SK-N-SH (cell line): ENCODE measurements around the gene CFTR. TPM values are rescaled to one million over a fixed set of nuclear protein-coding genes. Genes with fewer than 3 reads are reported as not detected.

Source experiments
- CTCF ChIA-PET: fragments of 300-600, 350-600 bp; formaldehyde crosslinking; extraction: SDS; loops from one replicate; lab custom pipeline; 2021; lab: Yijun Ruan, JAX
- POLR2A ChIA-PET: fragments of 350-600 bp; sonication (Branson Sonifier 250); formaldehyde crosslinking; extraction: SDS; loops from one replicate; lab custom pipeline; 2020; ENCODE audit warnings: antibody characterized with exemption, inconsistent platforms; lab: Yijun Ruan, JAX
- DNase-seq: peaks from one replicate; pipeline ENCODE4 v3.0.0; 2012
- H2AFZ ChIP-seq: fragments of 200-600 bp; sonication (generic); 2 replicates; pipeline ENCODE4 v1.8.1; 2016; ENCODE audit warnings: antibody characterized with exemption, mild to moderate bottlenecking, low read depth
- H3F3A ChIP-seq: fragments of 200-600 bp; sonication (generic); replicated peaks from 2 replicates; pipeline ENCODE3; 2016; ENCODE audit warnings: antibody characterized with exemption, mild to moderate bottlenecking; ENCODE audit not compliant: insufficient read depth
- H3K27ac ChIP-seq, 2 experiments: fragments of 200-500 bp in 1 of 2; fragments of 200-600 bp in 1 of 2; sonication (Bioruptor generic) in 1 of 2; sonication (generic), shearing (Covaris generic) in 1 of 2; 2 replicates each; pipeline versions ENCODE4 v1.5.1 to v1.6.1; 2014 to 2016; ENCODE audit warnings: low read depth in 2 of 2, inconsistent platforms in 1 of 2, low read length in 1 of 2, mild to moderate bottlenecking in 1 of 2, mixed read lengths in 1 of 2
- H3K27me3 ChIP-seq: fragments of 200-600 bp; sonication (generic), shearing (Covaris generic); 2 replicates; pipeline ENCODE4 v1.6.1; 2016; ENCODE audit warnings: mixed run types; ENCODE audit not compliant: insufficient read depth
- H3K36me3 ChIP-seq, 2 experiments: fragments of 200-500 bp in 1 of 2; fragments of 200-600 bp in 1 of 2; sonication (Bioruptor generic) in 1 of 2; sonication (generic) in 1 of 2; replicated peaks in 1 of 2; 2 replicates each; pipeline versions ENCODE3 to v1.5.1; 2014 to 2016; ENCODE audit warnings: low read length in 1 of 2, mild to moderate bottlenecking in 1 of 2; ENCODE audit not compliant: insufficient read depth in 2 of 2, control insufficient read depth in 1 of 2
- H3K4me1 ChIP-seq, 2 experiments: fragments of 200-500 bp in 1 of 2; fragments of 200-600 bp in 1 of 2; sonication (Bioruptor generic) in 1 of 2; sonication (generic), shearing (Covaris generic) in 1 of 2; 2 replicates each; pipeline versions ENCODE4 v1.5.1 to v1.6.1; 2014 to 2016; ENCODE audit warnings: low read depth in 1 of 2, low read length in 1 of 2, mixed run types in 1 of 2; ENCODE audit not compliant: insufficient read depth in 2 of 2, control insufficient read depth in 1 of 2
- H3K4me2 ChIP-seq: fragments of 200-600 bp; sonication (generic), shearing (Covaris generic); 2 replicates; pipeline ENCODE4 v1.6.1; 2017; ENCODE audit warnings: mixed run types
- H3K4me3 ChIP-seq, 2 experiments: fragments of 200-500 bp in 1 of 2; fragments of 200-600 bp in 1 of 2; sonication (Bioruptor generic) in 1 of 2; sonication (generic), shearing (Covaris generic) in 1 of 2; 2 replicates each; pipeline versions ENCODE4 v1.5.1 to v1.8.1; 2014 to 2016; ENCODE audit warnings: low read depth in 2 of 2, inconsistent platforms in 1 of 2, low read length in 1 of 2, mild to moderate bottlenecking in 1 of 2, mixed read lengths in 1 of 2, moderate library complexity in 1 of 2
- H3K79me2 ChIP-seq: fragments of 200-600 bp; sonication (generic); 2 replicates; pipeline ENCODE4 v1.8.1; 2017; ENCODE audit warnings: mild to moderate bottlenecking; ENCODE audit not compliant: insufficient read depth
- H3K9ac ChIP-seq: fragments of 200-600 bp; sonication (generic); 2 replicates; pipeline ENCODE4 v1.6.1; 2017; ENCODE audit warnings: mixed run types
- H3K9me2 ChIP-seq: fragments of 200-600 bp; sonication (generic); 2 replicates; pipeline ENCODE4 v1.6.1; 2017; ENCODE audit warnings: mixed run types
- H3K9me3 ChIP-seq: fragments of 200-600 bp; sonication (generic); 2 replicates; pipeline ENCODE4 v1.6.1; 2017; ENCODE audit warnings: mixed run types, mild to moderate bottlenecking, moderate library complexity
- H4K20me1 ChIP-seq: fragments of 200-600 bp; sonication (generic); 2 replicates; pipeline ENCODE4 v1.6.1; 2017; ENCODE audit warnings: mild to moderate bottlenecking, mixed run types; ENCODE audit not compliant: insufficient read depth
- CHD2 ChIP-seq: fragments of 150-350 bp; IDR thresholded peaks from 2 replicates; pipeline ENCODE4 v1.6.1; 2018; ENCODE audit warnings: low read length; ENCODE audit not compliant: partially characterized antibody
- CTCF ChIP-seq: fragments of 200-600 bp; sonication (generic); IDR thresholded peaks from 2 replicates; pipeline ENCODE4 v1.6.1; 2017; ENCODE audit warnings: antibody characterized with exemption, mild to moderate bottlenecking, moderate library complexity
- FOSL2 ChIP-seq: IDR thresholded peaks from 2 replicates; pipeline ENCODE4 v1.4.0; 2012; ENCODE audit warnings: low read depth, mild to moderate bottlenecking, moderate library complexity, borderline replicate concordance
- FOXM1 ChIP-seq: IDR thresholded peaks from 2 replicates; pipeline ENCODE4 v1.4.0; 2012; ENCODE audit warnings: low read depth, mild to moderate bottlenecking
- GABPA ChIP-seq: IDR thresholded peaks from 2 replicates; pipeline ENCODE4 v1.4.0; 2012; ENCODE audit warnings: low read depth, mild to moderate bottlenecking
- IRF3 ChIP-seq: fragments of 150-350 bp; IDR thresholded peaks from 2 replicates; pipeline ENCODE4 v1.6.1; 2016; ENCODE audit warnings: mild to moderate bottlenecking, low read depth, low read length
- MXI1 ChIP-seq: IDR thresholded peaks from 2 replicates; pipeline ENCODE4 v1.6.1; 2012; ENCODE audit warnings: mild to moderate bottlenecking, low read depth, low read length, improper control_type of control experiment
- NFIC ChIP-seq: IDR thresholded peaks from 2 replicates; pipeline ENCODE4 v1.4.0; 2012; ENCODE audit warnings: borderline replicate concordance
- REST ChIP-seq: IDR thresholded peaks from 2 replicates; pipeline ENCODE4 v1.6.1; 2012; ENCODE audit warnings: mild to moderate bottlenecking, low read depth, low read length, moderate library complexity
- RXRA ChIP-seq: IDR thresholded peaks from 2 replicates; pipeline ENCODE4 v1.4.0; 2012; ENCODE audit warnings: low read depth, mild to moderate bottlenecking, borderline replicate concordance
- SIN3A ChIP-seq: IDR thresholded peaks from 2 replicates; pipeline ENCODE4 v1.6.1; 2012; ENCODE audit warnings: low read depth, mild to moderate bottlenecking, low read length, moderate library complexity, borderline replicate concordance
- USF1 ChIP-seq: IDR thresholded peaks from 2 replicates; pipeline ENCODE4 v1.4.0; 2012; ENCODE audit warnings: low read depth, borderline replicate concordance
- WGBS: methylation state at CpG from one replicate; pipeline ENCODE4 v1.1.6; 2017; ENCODE audit warnings: low lambda C conversion rate; 5-methylcytosine and 5-hydroxymethylcytosine counted together
- polyA plus RNA-seq, 3 experiments: library from polyadenylated mRNA; depleted of rRNA; stranded (reverse); fragments of >200 nt; gene quantifications; 2 replicates each; pipeline ENCODE4 v1.2.3, GENCODE V29; 2012

The CFTR gene
- polyA plus RNA-seq, 1 of the 3 experiments (the other 2 are of a cell fraction) = not detected

GRCh38 chr7:117567781-117568180, 88.0 kb downstream of the CFTR start:
- 6% methylated on average over 1 of the region's 1 CpG for WGBS

GRCh38 chr7:117572856-117573620, 93.2 kb downstream of the CFTR start:
- CTCF ChIA-PET = interaction anchor here (1.0 kb wide), 1 partner anchor 10 kb away, joined by 3 read pairs; no protein-coding TSS in a partner anchor

More at GRCh38 chr7:117567781-117568180, 88.0 kb downstream of the CFTR start:
- POLR2A ChIA-PET = no interaction called here
- Histone ChIP-seq H3K4me2 (no peak overlapping the region), H3K27ac (no peak overlapping the region), H3K4me3 (no peak overlapping the region), H3K27me3 (no peaks in the 10 kb centered on the region), H3K36me3 (no peaks in the 10 kb centered on the region), H3K9me3 (no peaks in the 10 kb centered on the region), H3K9ac (no peak overlapping the region), H3F3A (no peaks in the 10 kb centered on the region), H3K79me2 (no peaks in the 10 kb centered on the region), H2AFZ (no peak overlapping the region), H3K4me1 (no peaks in the 10 kb centered on the region), H3K9me2 (no peaks in the 10 kb centered on the region), H4K20me1 (no peaks in the 10 kb centered on the region)
- CTCF ChIA-PET = interaction anchor here (1.2 kb wide), 1 partner anchor 14 kb away, joined by 3 read pairs; no protein-coding TSS in a partner anchor
- TF ChIP-seq RXRA = no peak
- TF ChIP-seq MXI1 = no peak
- no peak for TF ChIP-seq GABPA
- no peak for TF ChIP-seq SIN3A
- no peak for TF ChIP-seq FOXM1
- TF ChIP-seq NFIC = no peak
- TF ChIP-seq USF1 = no peak
- no peak for DNase-seq

More at GRCh38 chr7:117572856-117573620, 93.2 kb downstream of the CFTR start:
- Histone ChIP-seq H3K4me3 (no peak overlapping the region), H3K79me2 (no peaks in the 10 kb centered on the region), H3F3A (no peaks in the 10 kb centered on the region), H3K27me3 (no peaks in the 10 kb centered on the region), H3K9me3 (no peaks in the 10 kb centered on the region), H3K36me3 (no peaks in the 10 kb centered on the region), H4K20me1 (no peaks in the 10 kb centered on the region), H3K9ac (no peak overlapping the region), H3K27ac (no peak overlapping the region), H3K9me2 (no peaks in the 10 kb centered on the region), H2AFZ (no peak overlapping the region), H3K4me2 (no peak overlapping the region), H3K4me1 (no peaks in the 10 kb centered on the region)
- TF ChIP-seq MXI1 = no peak
- TF ChIP-seq FOSL2 = no peak
- no peak for TF ChIP-seq IRF3
- no peak for TF ChIP-seq FOXM1
- TF ChIP-seq RXRA = no peak
- no peak for TF ChIP-seq CHD2
- no peak for TF ChIP-seq REST
- no peak for TF ChIP-seq CTCF
- DNase-seq = no peak
- POLR2A ChIA-PET = interaction anchor here (0.6 kb wide), 1 partner anchor 78 kb away, joined by 3 read pairs; no protein-coding TSS in a partner anchor
